Spinal cord (tissue), 10 donors: ENCODE measurements around the gene GAS2L2. TPM values are rescaled to one million over a fixed set of nuclear protein-coding genes. Genes with fewer than 3 reads are reported as not detected.

Experiments used
- DNase-seq, 6 donors: peaks; one replicate each; pipeline versions ENCODE4 v3.0.0 to v3.0.0-alpha.2; 2013 to 2015; ENCODE audit warnings: low spot score in 6 of 6, low read depth in 4 of 6
- H3K27ac ChIP-seq: one replicate; pipeline ENCODE4 v1.5.1; 2013; ENCODE audit warnings: low read depth, low read length, control low read depth
- H3K27me3 ChIP-seq: one replicate; pipeline ENCODE4 v1.6.1; 2013; ENCODE audit warnings: low read length; ENCODE audit not compliant: control insufficient read depth, insufficient read depth
- H3K36me3 ChIP-seq: one replicate; pipeline ENCODE4 v1.6.1; 2013; ENCODE audit warnings: low read length; ENCODE audit not compliant: control insufficient read depth, insufficient read depth
- H3K4me1 ChIP-seq: one replicate; pipeline ENCODE4 v1.6.1; 2013; ENCODE audit warnings: low read length; ENCODE audit not compliant: control insufficient read depth, insufficient read depth
- H3K4me3 ChIP-seq: one replicate; pipeline ENCODE4 v1.5.1; 2013; ENCODE audit warnings: low read depth, low read length, control low read depth
- H3K9me3 ChIP-seq: one replicate; pipeline ENCODE4 v1.6.1; 2013; ENCODE audit warnings: low read length; ENCODE audit not compliant: control insufficient read depth, insufficient read depth
- WGBS: methylation state at CpG from one replicate; pipeline ENCODE4 v1.1.5; 2013; ENCODE audit warnings: missing lambda C conversion rate; ENCODE audit not compliant: insufficient coverage; 5-methylcytosine and 5-hydroxymethylcytosine counted together
- polyA plus RNA-seq, 2 donors: library from polyadenylated mRNA; unstranded; fragments of 120-200 nt; gene quantifications; one replicate each; pipeline ENCODE4 v1.2.1, GENCODE V29; 2013; ENCODE audit not compliant: insufficient read length in 2 of 2
- total RNA-seq, 2 donors: library from RNA; depleted of rRNA in 1 of 2; stranded (reverse); fragments of 120-200 nt in 1 of 2; fragments of >200 nt in 1 of 2; gene quantifications; one replicate each; pipeline versions ENCODE4 v1.2.3 to v1.2.4, GENCODE V29; 2013 to 2014
- donor health status: healthy.

GAS2L2 gene
- total and polyA plus RNA-seq, 4 donors: 0.69 to 3.6 (median 3.2) TPM

GRCh38 chr17:35731239-35731916, 21.7 kb downstream of the GAS2L2 start, which contains the start of gene RASL10B:
Gene RASL10B, plus strand, starts transcription at chr17:35731639. Its CDS starts 3,546 bp downstream, at chr17:35735185.
- 3% methylated on average over 21 of the region's 44 CpGs for WGBS
- DNase-seq: peak in 2 of 6 donors; percentile 84 to 87
- Histone ChIP-seq H3K4me1 (peaks cover 24% of the 10 kb centered on the region), H3K27ac (peak within 1 kb of the TSS; percentile 57), H3K4me3 (peak within 1 kb of the TSS; percentile 52), H3K36me3 (peaks cover 30% of the 10 kb centered on the region), H3K9me3 (no peaks in the 10 kb centered on the region), H3K27me3 (no peaks in the 10 kb centered on the region)

GRCh38 chr17:35730400-35731005, 22.5 kb downstream of the GAS2L2 start:
- no peaks in the 10 kb centered on the region for H3K9me3 ChIP-seq
- H3K4me1 ChIP-seq: peaks cover 29% of the 10 kb centered on the region
- WGBS: 76% methylated on average over 5 of the region's 10 CpGs
- DNase-seq: no peak
- H3K27ac ChIP-seq: no peak overlapping the region
- H3K36me3 ChIP-seq: peaks cover 24% of the 10 kb centered on the region
- H3K27me3 ChIP-seq: no peaks in the 10 kb centered on the region
- no peak overlapping the region for H3K4me3 ChIP-seq

GRCh38 chr17:35729405-35729833, 23.6 kb downstream of the GAS2L2 start:
- H3K4me3 ChIP-seq: no peak overlapping the region
- peaks cover 29% of the 10 kb centered on the region for H3K4me1 ChIP-seq
- WGBS: 69% methylated on average over 2 of the region's 4 CpGs
- H3K27me3 ChIP-seq: no peaks in the 10 kb centered on the region
- H3K9me3 ChIP-seq: no peaks in the 10 kb centered on the region
- DNase-seq: no peak
- peaks cover 13% of the 10 kb centered on the region for H3K36me3 ChIP-seq
- no peak overlapping the region for H3K27ac ChIP-seq

- no peaks in the 10 kb centered on the region for H3K27me3 ChIP-seq
- H3K27ac ChIP-seq: no peak overlapping the region
- WGBS: 100% methylated on average over 2 of the region's 3 CpGs
- peaks cover 29% of the 10 kb centered on the region for H3K4me1 ChIP-seq
- H3K4me3 ChIP-seq: no peak overlapping the region
- no peaks in the 10 kb centered on the region for H3K9me3 ChIP-seq
- H3K36me3 ChIP-seq: peaks cover 12% of the 10 kb centered on the region
- no peak for DNase-seq
Observed at GRCh38 chr17:35728551-35728950, 24.5 kb downstream of the GAS2L2 start.

- no peaks in the 10 kb centered on the region for H3K9me3 ChIP-seq
- 63% methylated on average over 5 of the region's 5 CpGs for WGBS
- H3K27ac ChIP-seq: no peak overlapping the region
- DNase-seq: no peak
- H3K4me3 ChIP-seq: no peak overlapping the region
- no peaks in the 10 kb centered on the region for H3K27me3 ChIP-seq
- H3K36me3 ChIP-seq: peaks cover 11% of the 10 kb centered on the region
- H3K4me1 ChIP-seq: peaks cover 27% of the 10 kb centered on the region
Observed at GRCh38 chr17:35727635-35728034, 25.4 kb downstream of the GAS2L2 start.

GRCh38 chr17:35726953-35727460, 26.0 kb downstream of the GAS2L2 start:
- peaks cover 11% of the 10 kb centered on the region for H3K36me3 ChIP-seq
- H3K27me3 ChIP-seq: no peaks in the 10 kb centered on the region
- WGBS: 36% methylated on average over 5 of the region's 5 CpGs
- no peaks in the 10 kb centered on the region for H3K9me3 ChIP-seq
- peak in 1 of 6 donors; percentile 70 for DNase-seq
- H3K4me1 ChIP-seq: peaks cover 21% of the 10 kb centered on the region
- H3K4me3 ChIP-seq: no peak overlapping the region
- peak overlapping the region; percentile 22 for H3K27ac ChIP-seq

- whole genome bisulfite sequencing: 5% methylated on average over 3 of the region's 6 CpGs
- Histone ChIP-seq H3K27ac (peak overlapping the region; percentile 25), H3K27me3 (no peaks in the 10 kb centered on the region), H3K36me3 (peaks cover 11% of the 10 kb centered on the region), H3K4me1 (peaks cover 18% of the 10 kb centered on the region), H3K9me3 (no peaks in the 10 kb centered on the region), H3K4me3 (no peak overlapping the region)
- peak in 2 of 6 donors; percentile 59 to 77 for DNase-seq
Observed at GRCh38 chr17:35726127-35726952, 26.7 kb downstream of the GAS2L2 start.

GRCh38 chr17:35725802-35726126, 27.3 kb downstream of the GAS2L2 start:
- no peaks in the 10 kb centered on the region for H3K9me3 ChIP-seq
- no peak for DNase-seq
- H3K4me1 ChIP-seq: peaks cover 14% of the 10 kb centered on the region
- no peak overlapping the region for H3K4me3 ChIP-seq
- H3K27me3 ChIP-seq: no peaks in the 10 kb centered on the region
- H3K27ac ChIP-seq: peak overlapping the region; percentile 25
- H3K36me3 ChIP-seq: peaks cover 11% of the 10 kb centered on the region
- 50% methylated on average over 1 of the region's 2 CpGs for WGBS

GRCh38 chr17:35725058-35725457, 28.0 kb downstream of the GAS2L2 start:
- no peak for DNase-seq
- H3K36me3 ChIP-seq: peaks cover 11% of the 10 kb centered on the region
- WGBS: 89% methylated on average over 2 of the region's 4 CpGs

More at GRCh38 chr17:35725058-35725457, 28.0 kb downstream of the GAS2L2 start:
- no peak overlapping the region for H3K4me3 ChIP-seq
- no peaks in the 10 kb centered on the region for H3K27me3 ChIP-seq
- H3K9me3 ChIP-seq: no peaks in the 10 kb centered on the region
- H3K4me1 ChIP-seq: peaks cover 14% of the 10 kb centered on the region
- H3K27ac ChIP-seq: no peak overlapping the region
